Activated naive CD8-positive, alpha-beta T cell treated with anti-CD3 and anti-CD28 coated beads, Interleukin-2, amount 50 U/mL, for 24 hours (primary cell): ENCODE measurements around the gene PDGFRB.

Source experiments
- ATAC-seq: fragments of 150-1000 bp; cut with Tn5 transposase; one replicate; pipeline ENCODE4 v1.10.0; 2021
- DNase-seq: peaks from one replicate; pipeline ENCODE4 v3.0.0; 2021
- H3K27ac Mint-ChIP-seq: one replicate; pipeline ENCODE4 v1.8.0; 2021; ENCODE audit warnings: mild to moderate bottlenecking, mixed read lengths
- H3K27me3 Mint-ChIP-seq: one replicate; pipeline ENCODE4 v1.8.0; 2021; ENCODE audit warnings: mixed read lengths
- H3K36me3 Mint-ChIP-seq: one replicate; pipeline ENCODE4 v1.8.0; 2021; ENCODE audit warnings: low read depth, mixed read lengths
- H3K4me1 Mint-ChIP-seq: one replicate; pipeline ENCODE4 v1.8.0; 2021; ENCODE audit warnings: mixed read lengths
- H3K4me3 Mint-ChIP-seq: one replicate; pipeline ENCODE4 v1.8.0; 2021; ENCODE audit warnings: mild to moderate bottlenecking, moderate library complexity, mixed read lengths
- H3K9me3 Mint-ChIP-seq: one replicate; pipeline ENCODE4 v1.8.0; 2021; ENCODE audit warnings: mixed read lengths

PDGFRB gene

DNA sequence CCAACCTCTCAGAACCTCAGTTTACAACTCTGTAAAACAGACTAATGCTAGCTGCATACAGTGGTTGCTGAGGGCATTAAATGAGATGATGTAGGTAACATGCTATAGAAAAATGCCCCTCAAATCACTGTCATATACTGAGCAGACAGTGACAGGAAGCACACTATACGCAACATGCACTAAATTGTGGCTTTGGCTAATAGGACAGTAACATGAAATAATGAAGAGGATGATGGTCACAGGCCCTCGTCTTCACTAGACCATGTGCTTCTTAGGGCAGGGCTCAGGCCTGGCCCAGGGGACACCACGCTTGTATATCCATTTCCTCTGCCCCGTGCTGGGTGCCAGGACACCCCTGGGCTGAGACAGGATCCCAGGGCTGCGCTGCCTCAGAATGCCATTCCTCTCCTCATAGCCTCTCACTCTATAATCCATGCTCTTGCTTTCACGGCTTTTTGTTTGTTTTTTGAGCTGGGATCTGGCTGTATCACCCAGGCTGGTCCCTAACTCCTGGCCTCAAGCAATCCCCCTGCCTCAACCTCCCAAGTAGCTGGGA is 88.2 kb downstream of the PDGFRB start:
- Mint-ChIP-seq H3K27me3 (peaks cover 4% of the 10 kb centered on the region), H3K4me3 (no peak overlapping the region), H3K36me3 (no peaks in the 10 kb centered on the region), H3K9me3 (no peaks in the 10 kb centered on the region), H3K27ac (no peak overlapping the region), H3K4me1 (peaks cover 12% of the 10 kb centered on the region)
- DNase-seq, result no peak
- no peak for ATAC-seq

DNA sequence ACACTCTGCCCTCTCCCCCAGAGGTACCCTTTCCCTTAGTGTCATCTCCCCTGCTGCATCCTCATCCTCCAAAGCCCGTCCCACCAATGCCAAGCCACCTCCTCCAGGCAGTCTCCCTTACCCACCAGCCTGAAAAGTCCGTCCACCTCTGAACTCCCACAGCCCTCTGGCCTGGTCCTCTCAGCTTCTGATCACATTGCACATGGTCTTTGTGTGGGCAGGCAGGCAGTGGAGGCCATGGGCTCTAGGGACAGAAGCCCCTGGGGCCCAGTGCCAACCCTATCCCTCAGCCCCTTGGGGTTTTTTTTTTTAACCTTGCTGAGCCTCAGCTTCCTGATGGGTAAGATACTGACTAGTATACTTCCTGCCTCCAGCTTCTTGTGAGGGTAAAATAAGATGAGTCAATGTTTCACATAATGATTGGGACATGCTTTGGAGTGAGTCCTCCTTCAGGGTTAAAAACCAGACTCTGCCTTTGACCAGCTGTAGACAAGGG is 88.7 kb downstream of the PDGFRB start:
- DNase-seq, result no peak
- Mint-ChIP-seq H3K4me1 (peaks cover 12% of the 10 kb centered on the region), H3K4me3 (no peak overlapping the region), H3K27me3 (peaks cover 4% of the 10 kb centered on the region), H3K27ac (no peak overlapping the region), H3K36me3 (no peaks in the 10 kb centered on the region), H3K9me3 (no peaks in the 10 kb centered on the region)
- ATAC-seq, result peak; percentile 75

DNA sequence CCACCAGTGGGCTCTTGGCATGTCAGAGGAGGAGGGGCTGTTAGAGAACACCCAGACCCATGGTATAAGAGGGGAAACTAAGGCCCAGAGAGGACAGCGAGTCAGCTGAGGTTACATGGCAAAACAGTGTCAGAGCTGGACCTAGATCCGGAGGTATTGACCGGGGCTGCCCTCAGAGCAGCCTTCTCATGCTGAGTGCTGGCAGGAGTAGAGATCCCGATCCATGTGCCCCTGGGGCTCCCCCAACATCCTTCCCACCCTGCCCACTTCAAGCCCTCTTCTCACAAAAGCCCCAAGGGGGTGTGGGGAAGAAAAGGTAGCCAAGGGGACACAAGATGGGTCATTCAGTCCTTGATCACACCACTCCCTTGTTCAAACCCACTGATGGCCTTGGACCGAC is 89.2 kb downstream of the PDGFRB start:
- no peak for ATAC-seq
- no peak for DNase-seq
- peaks cover 12% of the 10 kb centered on the region for H3K4me1 Mint-ChIP-seq
- peaks cover 4% of the 10 kb centered on the region for H3K27me3 Mint-ChIP-seq
- no peak overlapping the region for H3K27ac Mint-ChIP-seq
- no peak overlapping the region for H3K4me3 Mint-ChIP-seq
- no peaks in the 10 kb centered on the region for H3K9me3 Mint-ChIP-seq
- H3K36me3 Mint-ChIP-seq, result no peaks in the 10 kb centered on the region

DNA sequence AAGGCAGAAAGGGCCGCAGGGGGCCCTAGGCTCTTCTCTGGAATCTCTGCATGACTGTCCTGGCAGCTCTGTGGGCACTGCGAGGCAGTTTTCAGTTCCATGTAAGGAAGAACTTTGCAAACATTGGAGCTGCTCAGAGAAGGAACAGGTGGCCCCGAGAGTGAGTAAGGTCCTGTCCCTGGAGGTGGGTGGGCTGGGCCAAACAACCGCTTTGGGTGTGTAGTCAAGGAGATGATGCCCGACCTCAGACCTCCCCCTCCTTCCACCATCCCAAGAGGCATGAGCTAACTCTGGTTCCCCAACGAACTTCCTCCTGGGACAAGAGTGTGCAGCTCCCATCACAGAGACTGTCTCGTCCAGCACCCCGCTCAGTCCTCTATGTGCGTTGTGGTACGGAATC is 89.8 kb downstream of the PDGFRB start:
- Mint-ChIP-seq H3K4me1 (peaks cover 12% of the 10 kb centered on the region), H3K4me3 (no peak overlapping the region), H3K9me3 (no peaks in the 10 kb centered on the region), H3K27me3 (peaks cover 4% of the 10 kb centered on the region), H3K27ac (no peak overlapping the region), H3K36me3 (no peaks in the 10 kb centered on the region)
- no peak for DNase-seq
- no peak for ATAC-seq

DNA sequence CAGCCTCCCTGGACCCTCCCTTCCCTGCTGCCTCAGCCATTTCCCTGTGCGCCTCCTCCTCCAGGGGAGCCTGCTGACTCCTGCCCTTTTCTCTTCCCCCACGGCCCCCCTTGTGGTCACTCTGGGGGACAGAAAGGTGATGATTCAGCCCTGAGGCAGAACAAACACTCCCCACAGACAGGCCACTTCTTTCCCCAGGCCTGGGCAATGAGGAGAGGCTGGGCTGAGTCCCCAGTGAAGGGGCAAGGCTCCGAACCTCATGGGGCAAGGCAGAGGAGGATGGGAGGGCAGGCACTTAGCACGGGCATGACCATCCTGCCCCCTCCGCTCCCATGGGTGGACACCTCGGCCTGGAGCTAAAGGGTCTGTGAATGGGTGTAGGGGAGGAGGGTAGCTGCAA is 90.3 kb downstream of the PDGFRB start:
- ATAC-seq (no peak), DNase-seq (no peak)
- H3K36me3 Mint-ChIP-seq, result no peaks in the 10 kb centered on the region
- H3K4me3 Mint-ChIP-seq, result no peak overlapping the region
- peaks cover 4% of the 10 kb centered on the region for H3K27me3 Mint-ChIP-seq
- H3K9me3 Mint-ChIP-seq, result no peaks in the 10 kb centered on the region
- peaks cover 12% of the 10 kb centered on the region for H3K4me1 Mint-ChIP-seq
- H3K27ac Mint-ChIP-seq, result no peak overlapping the region

DNA sequence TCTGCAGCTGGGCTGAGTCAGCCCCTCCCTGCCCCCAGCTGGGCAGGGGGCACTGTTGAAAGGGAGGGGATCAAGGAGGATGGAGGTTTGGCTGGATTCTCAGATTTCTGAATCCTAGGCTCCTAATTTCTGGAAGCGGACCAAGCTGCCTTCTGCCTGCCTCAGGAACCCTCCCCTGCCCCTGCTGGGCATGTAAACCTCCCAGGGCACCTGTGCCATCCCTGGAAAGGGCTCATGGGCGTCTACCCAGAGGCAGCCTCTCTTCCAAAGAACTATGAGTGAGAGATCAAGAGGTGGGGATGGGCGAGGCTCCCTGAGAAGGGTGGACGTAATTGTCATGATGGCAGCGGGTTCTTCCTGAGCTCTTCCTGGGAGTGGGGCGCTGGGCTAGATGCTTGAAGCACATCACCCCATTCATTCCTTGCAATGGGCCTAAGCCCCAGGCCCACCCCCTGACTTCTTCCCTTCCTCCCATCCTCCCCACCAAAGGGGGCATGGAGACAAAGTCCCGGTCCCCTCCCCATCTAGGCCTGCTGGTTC is 90.9 kb downstream of the PDGFRB start:
- Mint-ChIP-seq H3K27me3 (peaks cover 4% of the 10 kb centered on the region), H3K9me3 (no peaks in the 10 kb centered on the region), H3K27ac (no peak overlapping the region), H3K36me3 (no peaks in the 10 kb centered on the region), H3K4me1 (peaks cover 12% of the 10 kb centered on the region), H3K4me3 (no peak overlapping the region)
- ATAC-seq (no peak), DNase-seq (no peak)
